ENCODE data around the gene PRKCB.

DNA sequence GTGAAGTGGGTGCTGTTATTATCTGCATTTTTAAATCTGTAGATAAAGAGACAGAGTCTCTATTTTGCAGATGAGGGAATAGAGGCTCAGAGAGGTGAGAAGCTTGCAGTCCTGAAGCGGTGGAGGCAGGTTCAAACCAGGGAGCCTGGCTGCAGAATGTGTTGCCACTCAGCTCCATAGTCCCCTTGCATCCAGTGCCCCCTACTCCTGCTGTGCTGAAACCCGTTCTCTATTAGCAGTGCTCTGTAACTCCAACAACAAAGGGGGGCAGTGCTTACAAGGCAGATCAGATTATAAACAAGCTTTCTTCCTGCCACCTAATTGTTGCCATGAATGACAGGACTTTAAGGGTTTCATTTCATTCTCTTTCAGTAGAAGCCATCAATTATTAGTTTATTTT lies 302.2 kb downstream of the PRKCB start:
- TF ChIP-seq CTCF (conservative IDR thresholded peaks at IDR 0.05 in 1 of 2, IDR thresholded peaks at IDR 0.05 in 1 of 2; ENCODE audit: extremely low read depth in 1 of 2, insufficient read depth in 1 of 2, low read depth in 1 of 2, low read length in 2 of 2) = no peak
- TF ChIP-seq EZH2 (IDR thresholded peaks at IDR 0.05; ENCODE audit: borderline replicate concordance, low read length) = no peak
